GM12874 (cell line): Measurements from ENCODE around the gene PTPRJ.

Experiments
- TF ChIP-seq, protein P1 (sequence below): IDR thresholded peaks from 2 replicates; pipeline ENCODE4 v1.5.1; 2011; ENCODE audit warnings: low read depth, mild to moderate bottlenecking, control low read depth, low read length, moderate library complexity; ENCODE audit not compliant: insufficient read depth

PTPRJ gene

DNA sequence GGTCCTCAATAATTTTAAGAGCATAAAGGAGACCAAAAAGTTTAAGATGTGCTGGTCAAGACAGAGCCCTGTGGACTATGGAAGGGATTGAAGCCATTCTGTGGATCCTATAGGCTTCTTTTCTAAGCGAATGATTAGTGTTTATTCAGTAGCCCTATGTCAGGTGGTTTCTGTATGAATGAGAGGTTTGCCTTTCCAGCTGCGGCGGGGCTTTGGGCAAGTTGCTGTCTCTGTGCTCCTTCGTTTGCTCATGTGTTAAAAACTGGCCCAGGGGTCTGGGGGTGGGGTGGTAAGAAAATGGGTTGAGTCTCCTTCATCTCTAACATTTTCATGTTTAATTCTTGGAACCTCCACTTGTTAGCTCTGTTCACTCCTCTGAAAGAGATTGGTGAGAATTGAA, 105.3 kb downstream of the PTPRJ start:
- TF ChIP-seq, protein P1, sequence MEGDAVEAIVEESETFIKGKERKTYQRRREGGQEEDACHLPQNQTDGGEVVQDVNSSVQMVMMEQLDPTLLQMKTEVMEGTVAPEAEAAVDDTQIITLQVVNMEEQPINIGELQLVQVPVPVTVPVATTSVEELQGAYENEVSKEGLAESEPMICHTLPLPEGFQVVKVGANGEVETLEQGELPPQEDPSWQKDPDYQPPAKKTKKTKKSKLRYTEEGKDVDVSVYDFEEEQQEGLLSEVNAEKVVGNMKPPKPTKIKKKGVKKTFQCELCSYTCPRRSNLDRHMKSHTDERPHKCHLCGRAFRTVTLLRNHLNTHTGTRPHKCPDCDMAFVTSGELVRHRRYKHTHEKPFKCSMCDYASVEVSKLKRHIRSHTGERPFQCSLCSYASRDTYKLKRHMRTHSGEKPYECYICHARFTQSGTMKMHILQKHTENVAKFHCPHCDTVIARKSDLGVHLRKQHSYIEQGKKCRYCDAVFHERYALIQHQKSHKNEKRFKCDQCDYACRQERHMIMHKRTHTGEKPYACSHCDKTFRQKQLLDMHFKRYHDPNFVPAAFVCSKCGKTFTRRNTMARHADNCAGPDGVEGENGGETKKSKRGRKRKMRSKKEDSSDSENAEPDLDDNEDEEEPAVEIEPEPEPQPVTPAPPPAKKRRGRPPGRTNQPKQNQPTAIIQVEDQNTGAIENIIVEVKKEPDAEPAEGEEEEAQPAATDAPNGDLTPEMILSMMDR, result no peak

- TF ChIP-seq, protein P1, result no peak
Measured at GRCh38 chr11:48087422-48087821, 107.1 kb downstream of the PTPRJ start.

GRCh38 chr11:48087974-48088681, 107.8 kb downstream of the PTPRJ start:
- TF ChIP-seq, protein P1, result no peak

DNA sequence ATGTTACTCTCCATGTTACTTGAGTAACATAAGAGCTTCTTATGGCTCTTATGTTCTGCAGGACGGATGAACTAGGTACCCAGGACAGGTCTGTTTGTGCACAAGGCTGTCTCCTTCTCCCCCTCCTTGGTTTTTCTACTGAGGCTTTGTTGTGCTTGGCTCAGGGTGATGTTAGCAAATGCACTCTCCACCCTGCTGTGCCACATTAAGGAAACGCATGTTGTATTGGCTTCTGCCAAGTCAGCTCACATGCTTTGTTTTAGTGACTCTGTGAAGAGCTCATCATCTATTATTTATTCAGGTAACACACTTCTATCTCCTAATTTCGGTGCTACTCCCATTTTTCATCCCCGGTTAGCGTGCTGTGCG, 108.3 kb downstream of the PTPRJ start:
- TF ChIP-seq, protein P1, result no peak

DNA sequence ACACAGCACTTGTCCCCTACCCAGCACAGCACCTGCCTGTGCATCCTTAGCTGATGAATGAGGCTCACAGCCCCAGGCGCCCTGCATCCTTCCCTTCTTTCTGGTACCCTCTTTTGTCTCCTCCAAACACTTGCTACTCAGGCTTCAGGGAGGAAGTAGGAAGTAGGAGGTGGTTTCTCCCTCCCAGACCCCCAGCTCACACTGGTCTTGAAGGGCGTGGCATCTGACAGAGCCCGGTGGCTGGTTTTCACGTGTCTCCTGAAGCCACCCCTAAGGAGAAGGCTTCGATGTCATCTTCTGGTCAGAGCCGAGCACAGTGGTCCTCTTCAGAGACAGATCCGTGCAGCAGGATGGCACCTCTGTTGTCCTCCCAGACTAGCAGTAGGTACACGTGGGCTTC, 109.8 kb downstream of the PTPRJ start:
- TF ChIP-seq, protein P1, result no peak

- TF ChIP-seq, protein P1, result no peak
Measured at GRCh38 chr11:48091426-48092102, 111.2 kb downstream of the PTPRJ start.

- TF ChIP-seq, protein P1, result no peak
Measured at GRCh38 chr11:48093323-48093722, 113.0 kb downstream of the PTPRJ start.
